Measurements from ENCODE around the gene NRXN3. TPM values are rescaled to one million over a fixed set of nuclear protein-coding genes. Genes with fewer than 3 reads are reported as not detected.

The NRXN3 gene
- total RNA-seq, 2 donors from 2014 or later = 1.3 to 2.3 TPM

DNA sequence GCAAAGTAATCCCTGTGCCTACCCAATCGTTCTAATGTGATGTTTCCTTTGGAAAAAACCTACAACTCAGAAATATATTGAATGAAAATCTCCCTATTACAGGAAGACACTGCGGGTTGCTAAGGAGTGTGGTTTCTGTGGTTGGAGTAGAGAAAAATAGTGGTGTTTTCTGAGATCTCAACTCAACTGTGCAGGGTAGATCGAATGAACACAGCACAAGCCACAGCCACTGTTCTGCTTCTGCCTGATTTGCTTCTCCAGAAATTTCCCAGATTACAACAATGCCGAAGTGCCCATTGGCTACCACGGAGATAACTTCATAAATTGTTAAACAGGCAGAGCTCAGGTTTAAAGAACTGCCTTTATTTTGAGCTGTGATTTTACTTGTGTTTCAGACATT lies 1560.8 kb downstream of the NRXN3 start:
- Histone ChIP-seq H3K4me1 (no peaks in the 10 kb centered on the region), H3K9me3 (no peaks in the 10 kb centered on the region), H3K4me3 (no peak overlapping the region), H3K27ac (no peak overlapping the region), H3K27me3 (no peaks in the 10 kb centered on the region), H3K36me3 (replicated peaks in 1 of 2; ENCODE audit: insufficient read depth in 1 of 2, low read depth in 2 of 2) (no peaks in the 10 kb centered on the region)
- DNase-seq = no peak
- no peak for ATAC-seq
- intact Hi-C loops (cut with DNase I) = no loop called here
- no peak for TF ChIP-seq CTCF (IDR thresholded peaks at IDR 0.05)
- TF ChIP-seq POLR2A (IDR thresholded peaks at IDR 0.05) = no peak
- WGBS, 2 donors = 72 to 73% methylated on average over 5 of the region's 5 CpGs

DNA sequence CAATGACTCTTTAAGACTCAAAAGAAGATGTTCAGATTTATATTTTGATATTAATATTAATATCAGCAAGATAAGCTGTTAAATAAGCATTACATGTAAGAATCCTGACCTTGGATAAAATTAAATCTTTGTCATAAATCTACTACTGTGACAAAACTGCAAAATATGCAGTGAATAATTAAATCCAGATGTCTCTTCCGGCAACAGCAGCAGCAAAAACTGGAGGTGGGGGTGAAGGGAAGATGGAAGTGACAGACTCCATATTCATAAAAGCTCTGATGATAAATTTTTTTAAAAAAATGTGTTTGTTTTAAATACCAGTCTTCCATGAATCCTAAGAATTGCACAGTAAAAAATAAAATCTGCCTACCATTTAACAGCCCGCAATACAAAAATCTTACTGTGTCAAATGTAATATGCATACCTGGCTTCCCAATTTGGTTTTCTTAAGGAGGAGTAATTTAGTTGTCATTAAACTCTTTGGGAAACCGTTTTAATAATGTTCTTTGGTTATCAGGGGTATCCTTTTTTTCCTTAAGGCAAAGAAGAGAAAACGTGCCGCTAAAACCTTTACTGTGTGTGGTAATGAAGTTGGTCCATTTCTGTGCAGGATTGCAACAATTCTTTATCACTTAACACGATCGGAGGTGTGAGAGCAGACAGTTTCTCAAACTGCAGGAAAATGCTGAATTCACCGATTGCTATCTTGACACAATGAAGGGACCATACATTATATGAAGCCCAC lies 1562.9 kb downstream of the NRXN3 start:
- H3K4me3 ChIP-seq = no peak overlapping the region
- TF ChIP-seq CTCF (IDR thresholded peaks at IDR 0.05) (no peak), POLR2A (IDR thresholded peaks at IDR 0.05) (no peak)
- no peaks in the 10 kb centered on the region for H3K36me3 ChIP-seq (replicated peaks in 1 of 2; ENCODE audit: insufficient read depth in 1 of 2, low read depth in 2 of 2)
- WGBS, 2 donors = 79 to 84% methylated on average over 8 of the region's 8 CpGs
- H3K4me1 ChIP-seq = no peaks in the 10 kb centered on the region
- ATAC-seq = no peak
- DNase-seq = no peak
- intact Hi-C loops (cut with DNase I) = no loop called here
- no peak overlapping the region for H3K27ac ChIP-seq
- no peaks in the 10 kb centered on the region for H3K9me3 ChIP-seq
- no peaks in the 10 kb centered on the region for H3K27me3 ChIP-seq

- no peak for DNase-seq
- TF ChIP-seq CTCF (IDR thresholded peaks at IDR 0.05) (no peak), POLR2A (IDR thresholded peaks at IDR 0.05) (no peak)
- no peaks in the 10 kb centered on the region for H3K27me3 ChIP-seq
- 82 to 88% methylated on average over 3 of the region's 3 CpGs for WGBS, 2 donors
- no peak overlapping the region for H3K4me3 ChIP-seq
- intact Hi-C loops (cut with DNase I) = no loop called here
- no peak overlapping the region for H3K27ac ChIP-seq
- ATAC-seq = no peak
- H3K9me3 ChIP-seq = no peaks in the 10 kb centered on the region
- H3K4me1 ChIP-seq = no peaks in the 10 kb centered on the region
- no peaks in the 10 kb centered on the region for H3K36me3 ChIP-seq (replicated peaks in 1 of 2; ENCODE audit: insufficient read depth in 1 of 2, low read depth in 2 of 2)
Measured at GRCh38 chr14:79734151-79734550, 1564.0 kb downstream of the NRXN3 start.

DNA sequence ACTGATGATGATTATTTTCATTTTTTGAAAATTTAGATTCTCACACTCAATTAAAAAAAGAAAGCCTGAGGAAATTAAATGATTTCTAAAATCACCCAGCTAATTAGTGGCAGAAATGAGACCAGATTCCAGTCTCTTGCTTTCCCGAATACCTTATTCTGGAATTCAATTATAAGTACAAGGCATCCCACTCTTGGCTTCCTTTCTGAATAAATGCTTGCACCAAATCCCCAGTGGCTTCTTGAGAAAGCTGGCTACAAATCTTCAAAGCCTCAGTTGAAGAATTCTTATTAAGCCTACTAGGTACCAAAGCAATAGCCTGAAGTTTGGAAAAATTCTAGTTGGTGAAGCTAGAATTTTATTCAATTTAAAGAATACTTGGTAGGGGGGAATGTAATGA lies 1564.5 kb downstream of the NRXN3 start:
- Histone ChIP-seq H3K36me3 (replicated peaks in 1 of 2; ENCODE audit: insufficient read depth in 1 of 2, low read depth in 2 of 2) (no peaks in the 10 kb centered on the region), H3K27ac (no peak overlapping the region), H3K4me3 (no peak overlapping the region), H3K9me3 (no peaks in the 10 kb centered on the region), H3K27me3 (no peaks in the 10 kb centered on the region), H3K4me1 (no peaks in the 10 kb centered on the region)
- DNase-seq = no peak
- TF ChIP-seq POLR2A (IDR thresholded peaks at IDR 0.05) (no peak), CTCF (IDR thresholded peaks at IDR 0.05) (no peak)
- no peak for ATAC-seq
- intact Hi-C loops (cut with DNase I) = no loop called here
- WGBS, 2 donors = 85 to 91% methylated on average over 1 of the region's 1 CpG

DNA sequence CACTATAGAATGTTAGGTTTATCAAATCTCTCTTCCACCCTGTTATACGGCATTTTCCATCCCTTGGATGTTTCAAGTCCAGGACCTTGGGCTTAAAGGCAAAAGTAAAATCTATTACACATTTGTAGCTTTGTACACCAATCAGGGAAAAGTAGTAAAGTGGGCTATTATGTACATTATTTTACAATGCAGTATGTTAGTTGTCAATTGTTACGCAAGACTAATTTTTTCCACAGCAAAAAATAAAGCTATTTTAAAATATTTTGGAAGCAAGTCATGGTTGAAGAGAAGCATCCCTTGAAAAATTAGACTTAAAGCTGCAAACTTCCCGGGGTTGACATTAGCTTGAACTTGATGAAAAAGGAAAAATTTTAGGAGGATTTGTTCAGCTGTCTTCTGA lies 1564.9 kb downstream of the NRXN3 start:
- Histone ChIP-seq H3K36me3 (replicated peaks in 1 of 2; ENCODE audit: insufficient read depth in 1 of 2, low read depth in 2 of 2) (no peaks in the 10 kb centered on the region), H3K27me3 (no peaks in the 10 kb centered on the region), H3K4me1 (no peaks in the 10 kb centered on the region), H3K27ac (no peak overlapping the region), H3K4me3 (no peak overlapping the region), H3K9me3 (no peaks in the 10 kb centered on the region)
- TF ChIP-seq POLR2A (IDR thresholded peaks at IDR 0.05) = no peak
- TF ChIP-seq CTCF (IDR thresholded peaks at IDR 0.05) = no peak
- ATAC-seq (no peak), DNase-seq (no peak)
- WGBS, 2 donors = 90 to 91% methylated on average over 3 of the region's 3 CpGs
- intact Hi-C loops (cut with DNase I) = no loop called here

Data from body of pancreas (tissue), 4 donors.